Neural cell (in vitro differentiated cells): ENCODE data around the gene NOX4. TPM values are rescaled to one million over a fixed set of nuclear protein-coding genes. Genes with fewer than 3 reads are reported as not detected.
"Not testable (repeated sequence)": the region's sequence is repeated elsewhere in the genome, so short reads cannot be mapped to it uniquely, and the experiment has no call there.

ENCODE experiments used
- H2AFZ ChIP-seq: fragments of 200-600, 300-800 bp; sonication (generic), shearing (Covaris generic); 2 replicates; pipeline ENCODE4 v1.6.0; 2014; ENCODE audit warnings: low read depth, mild to moderate bottlenecking, antibody characterized with exemption, low read length, moderate library complexity
- H3F3A ChIP-seq: fragments of 200-600 bp; shearing (Covaris generic); 2 replicates; pipeline ENCODE4 v1.6.1; 2016; ENCODE audit warnings: mild to moderate bottlenecking, moderate library complexity, mixed read lengths, antibody characterized with exemption, low read length; ENCODE audit not compliant: insufficient read depth, poor library complexity, severe bottlenecking
- H3K27ac ChIP-seq: fragments of 200-600, 300-800 bp; sonication (generic), shearing (Covaris generic); 2 replicates; pipeline ENCODE4 v1.5.1; 2014; ENCODE audit warnings: mild to moderate bottlenecking, low read length, moderate library complexity
- H3K27me3 ChIP-seq: fragments of 300-800, 200-600 bp; sonication (generic), shearing (Covaris generic); 2 replicates; pipeline ENCODE4 v1.6.0; 2014; ENCODE audit warnings: mild to moderate bottlenecking, low read depth, low read length, moderate library complexity; ENCODE audit not compliant: insufficient read depth
- H3K36me3 ChIP-seq: fragments of 300-800, 200-600 bp; sonication (generic), shearing (Covaris generic); 2 replicates; pipeline ENCODE4 v1.5.1; 2014; ENCODE audit warnings: mild to moderate bottlenecking, antibody characterized with exemption, low read length, moderate library complexity; ENCODE audit not compliant: insufficient read depth
- H3K4me2 ChIP-seq: fragments of 300-800, 200-600 bp; sonication (generic), shearing (Covaris generic); 2 replicates; pipeline ENCODE4 v1.6.0; 2014; ENCODE audit warnings: mild to moderate bottlenecking, low read length
- H3K4me3 ChIP-seq: fragments of 300-800, 200-600 bp; sonication (generic), shearing (Covaris generic); 2 replicates; pipeline ENCODE4 v1.5.1; 2014; ENCODE audit warnings: mild to moderate bottlenecking, low read length, moderate library complexity
- H3K79me2 ChIP-seq: fragments of 200-600 bp; shearing (Covaris generic); replicated peaks from 2 replicates; pipeline ENCODE4 v1.6.0; 2014; ENCODE audit warnings: mild to moderate bottlenecking, low read length, moderate library complexity; ENCODE audit not compliant: insufficient read depth
- H3K9ac ChIP-seq: fragments of 300-800, 200-600 bp; sonication (generic), shearing (Covaris generic); 2 replicates; pipeline ENCODE4 v1.6.1; 2016; ENCODE audit warnings: mild to moderate bottlenecking, low read length, mixed read lengths
- H3K9me2 ChIP-seq: fragments of 200-600 bp; shearing (Covaris generic); 2 replicates; pipeline ENCODE4 v1.6.1; 2016; ENCODE audit warnings: mild to moderate bottlenecking, low read length, mixed read lengths; ENCODE audit not compliant: insufficient read depth
- H3K9me3 ChIP-seq: fragments of 200-600, 300-800 bp; sonication (generic), shearing (Covaris generic); 2 replicates; pipeline ENCODE4 v1.6.1; 2016; ENCODE audit warnings: mild to moderate bottlenecking, mixed run types, low read length, moderate library complexity, mixed read lengths
- H4K20me1 ChIP-seq: fragments of 200-600 bp; shearing (Covaris generic); 2 replicates; pipeline ENCODE4 v1.6.1; 2016; ENCODE audit warnings: mild to moderate bottlenecking, mixed run types; ENCODE audit not compliant: insufficient read depth
- EP300 ChIP-seq: fragments of 450-650 bp; conservative IDR thresholded peaks from 2 replicates; pipeline ENCODE4 v1.6.1; 2014; ENCODE audit warnings: antibody characterized with exemption, mild to moderate bottlenecking, moderate library complexity; ENCODE audit not compliant: poor library complexity, severe bottlenecking
- MXI1 ChIP-seq: fragments of 450-650 bp; conservative IDR thresholded peaks from 2 replicates; pipeline ENCODE4 v1.6.1; 2014; ENCODE audit warnings: antibody characterized with exemption, mild to moderate bottlenecking; ENCODE audit not compliant: poor library complexity, severe bottlenecking
- REST ChIP-seq: IDR thresholded peaks from 2 replicates; pipeline ENCODE4 v1.6.1; 2012; ENCODE audit warnings: borderline replicate concordance
- SMC3 ChIP-seq: fragments of 450-650 bp; conservative IDR thresholded peaks from 2 replicates; pipeline ENCODE4 v1.6.1; 2014; ENCODE audit warnings: antibody characterized with exemption, mild to moderate bottlenecking, moderate library complexity; ENCODE audit not compliant: poor library complexity
- TAF1 ChIP-seq: IDR thresholded peaks from 2 replicates; pipeline ENCODE4 v1.6.1; 2012; ENCODE audit warnings: low read depth
- polyA plus RNA-seq: library from polyadenylated mRNA; depleted of rRNA; stranded (reverse); fragments of >200 nt; gene quantifications from 2 replicates; pipeline ENCODE4 v1.2.3, GENCODE V29; 2014

NOX4 gene
- polyA plus RNA-seq, 1 donor from 2014 or later, result 0.71 TPM

GRCh38 chr11:89381094-89381493 is 110.1 kb downstream of the NOX4 start (continued):
- TF ChIP-seq MXI1 (no peak), EP300 (no peak)

GRCh38 chr11:89379976-89380771 is 111.0 kb downstream of the NOX4 start:
- not testable (repeated sequence) for H3K9me2 ChIP-seq, H3K9me3 ChIP-seq, H3F3A ChIP-seq, H3K9ac ChIP-seq, H3K4me3 ChIP-seq, H4K20me1 ChIP-seq, H3K4me2 ChIP-seq, H3K79me2 ChIP-seq, H3K27me3 ChIP-seq, H2AFZ ChIP-seq, H3K27ac ChIP-seq, H3K36me3 ChIP-seq

- H3K27ac ChIP-seq, result not testable (repeated sequence)
These were observed 112.2 kb downstream of the NOX4 start for GRCh38 chr11:89378986-89379385.

GRCh38 chr11:89369356-89369755 is 121.8 kb downstream of the NOX4 start:
- not testable (repeated sequence) for H3K9me2 ChIP-seq, H3K4me3 ChIP-seq, H3K27me3 ChIP-seq, H3K9ac ChIP-seq, H2AFZ ChIP-seq, H3K4me2 ChIP-seq, H3F3A ChIP-seq, H3K27ac ChIP-seq, H4K20me1 ChIP-seq, H3K79me2 ChIP-seq, H3K9me3 ChIP-seq, H3K36me3 ChIP-seq

More at GRCh38 chr11:89378986-89379385, 112.2 kb downstream of the NOX4 start:
- not testable (repeated sequence) for H3K27me3 ChIP-seq, H3K4me3 ChIP-seq, H3K9me3 ChIP-seq, H4K20me1 ChIP-seq, H2AFZ ChIP-seq, H3K9me2 ChIP-seq, H3K4me2 ChIP-seq, H3F3A ChIP-seq, H3K9ac ChIP-seq, H3K79me2 ChIP-seq, H3K36me3 ChIP-seq

- H3K79me2 ChIP-seq, H3F3A ChIP-seq, H3K36me3 ChIP-seq, H3K4me3 ChIP-seq, H3K9ac ChIP-seq, H4K20me1 ChIP-seq, H3K9me2 ChIP-seq, H3K9me3 ChIP-seq, H3K4me2 ChIP-seq, H2AFZ ChIP-seq, H3K27ac ChIP-seq, H3K27me3 ChIP-seq: not testable (repeated sequence)
These were observed 126.3 kb downstream of the NOX4 start for GRCh38 chr11:89364856-89365255.

GRCh38 chr11:89361734-89362133 is 129.4 kb downstream of the NOX4 start:
- no peaks in the 10 kb centered on the region for H3F3A ChIP-seq
- H3K4me2 ChIP-seq, result no peak overlapping the region
- H3K79me2 ChIP-seq, result no peaks in the 10 kb centered on the region
- H3K9me3 ChIP-seq, result no peaks in the 10 kb centered on the region
- H2AFZ ChIP-seq, result no peak overlapping the region
- no peaks in the 10 kb centered on the region for H3K27me3 ChIP-seq
- no peaks in the 10 kb centered on the region for H4K20me1 ChIP-seq
- H3K36me3 ChIP-seq, result no peaks in the 10 kb centered on the region
- H3K27ac ChIP-seq, result no peak overlapping the region
- H3K4me3 ChIP-seq, result no peak overlapping the region
- TF ChIP-seq REST (no peak), EP300 (no peak), TAF1 (no peak), SMC3 (no peak)
- no peak overlapping the region for H3K9ac ChIP-seq
- H3K9me2 ChIP-seq, result no peaks in the 10 kb centered on the region

GRCh38 chr11:89359208-89359607 is 132.0 kb downstream of the NOX4 start:
- H4K20me1 ChIP-seq, H3K4me2 ChIP-seq, H3F3A ChIP-seq, H2AFZ ChIP-seq, H3K9me2 ChIP-seq, H3K79me2 ChIP-seq, H3K4me3 ChIP-seq, H3K27ac ChIP-seq, H3K36me3 ChIP-seq, H3K27me3 ChIP-seq, H3K9me3 ChIP-seq, H3K9ac ChIP-seq: not testable (repeated sequence)
